H9 (cell line): ENCODE data around the gene PLCH1. TPM values are rescaled to one million over a fixed set of nuclear protein-coding genes. Genes with fewer than 3 reads are reported as not detected.

Experiments used
- DNase-seq: peaks from one replicate; pipeline ENCODE4 v3.0.0-alpha.2; 2017
- H2AFZ ChIP-seq: one replicate; pipeline ENCODE4 v1.6.1; 2013; ENCODE audit warnings: mild to moderate bottlenecking, low read length, control low read depth, moderate library complexity
- H2AK5ac ChIP-seq: 2 replicates; pipeline ENCODE4 v1.6.1; 2013; ENCODE audit warnings: low read length, control low read depth, mixed read lengths; ENCODE audit not compliant: insufficient read length
- H2BK120ac ChIP-seq: one replicate; pipeline ENCODE4 v1.6.1; 2013; ENCODE audit warnings: low read depth, mild to moderate bottlenecking, low read length, control low read depth, inconsistent platforms; ENCODE audit not compliant: poor library complexity, severe bottlenecking
- H2BK12ac ChIP-seq: 2 replicates; pipeline ENCODE4 v1.6.1; 2013; ENCODE audit warnings: low read length, control low read depth, mixed read lengths, low read depth; ENCODE audit not compliant: insufficient read length
- H2BK15ac ChIP-seq: 2 replicates; pipeline ENCODE4 v1.6.1; 2013; ENCODE audit warnings: low read depth, low read length, control low read depth
- H2BK20ac ChIP-seq: one replicate; pipeline ENCODE4 v1.6.1; 2013; ENCODE audit warnings: low read depth, mild to moderate bottlenecking, low read length, control low read depth, inconsistent platforms; ENCODE audit not compliant: poor library complexity, severe bottlenecking
- H2BK5ac ChIP-seq: 2 replicates; pipeline ENCODE4 v1.6.1; 2013; ENCODE audit warnings: low read length, control low read depth, mixed read lengths; ENCODE audit not compliant: insufficient read length
- H3K14ac ChIP-seq: 2 replicates; pipeline ENCODE4 v1.6.1; 2013; ENCODE audit warnings: low read length, control low read depth; ENCODE audit not compliant: insufficient read depth
- H3K18ac ChIP-seq: 2 replicates; pipeline ENCODE4 v1.6.1; 2013; ENCODE audit warnings: low read depth, mild to moderate bottlenecking, mixed read lengths, low read length, control low read depth; ENCODE audit not compliant: insufficient read length
- H3K23ac ChIP-seq: 2 replicates; pipeline ENCODE4 v1.6.1; 2013; ENCODE audit warnings: low read length, control low read depth, mixed read lengths, low read depth; ENCODE audit not compliant: insufficient read length
- H3K23me2 ChIP-seq: 2 replicates; pipeline ENCODE4 v1.6.1; 2013; ENCODE audit warnings: low read depth, mild to moderate bottlenecking, mixed read lengths, low read length, control low read depth; ENCODE audit not compliant: insufficient read length, poor library complexity, severe bottlenecking
- H3K27ac ChIP-seq: 2 replicates; pipeline ENCODE4 v1.5.1; 2013; ENCODE audit warnings: low read length, control low read depth, mixed read lengths, low read depth; ENCODE audit not compliant: insufficient read length
- H3K27me3 ChIP-seq: 2 replicates; pipeline ENCODE4 v1.6.1; 2013; ENCODE audit warnings: low read length, control low read depth, inconsistent platforms; ENCODE audit not compliant: insufficient read depth
- H3K4ac ChIP-seq: 2 replicates; pipeline ENCODE4 v1.6.1; 2013; ENCODE audit warnings: low read depth, mild to moderate bottlenecking, control low read depth, inconsistent platforms, low read length, moderate library complexity
- H3K4me1 ChIP-seq: 2 replicates; pipeline ENCODE4 v1.6.1; 2013; ENCODE audit warnings: low read length, control low read depth, inconsistent platforms; ENCODE audit not compliant: insufficient read depth
- H3K4me2 ChIP-seq: 2 replicates; pipeline ENCODE4 v1.6.1; 2013; ENCODE audit warnings: low read length, control low read depth, mixed read lengths; ENCODE audit not compliant: insufficient read length, insufficient read depth
- H3K56ac ChIP-seq: 2 replicates; pipeline ENCODE4 v1.6.1; 2013; ENCODE audit warnings: low read depth, mild to moderate bottlenecking, mixed read lengths, low read length, control low read depth; ENCODE audit not compliant: insufficient read length
- H3K79me1 ChIP-seq: 2 replicates; pipeline ENCODE4 v1.6.1; 2013; ENCODE audit warnings: low read depth, mild to moderate bottlenecking, moderate library complexity, low read length, control low read depth, inconsistent platforms; ENCODE audit not compliant: insufficient read depth, poor library complexity, severe bottlenecking
- H3K79me2 ChIP-seq: 2 replicates; pipeline ENCODE4 v1.6.1; 2013; ENCODE audit warnings: low read length, control low read depth, inconsistent platforms; ENCODE audit not compliant: insufficient read depth
- H3K9ac ChIP-seq: 2 replicates; pipeline ENCODE4 v1.6.1; 2013; ENCODE audit warnings: low read length, control low read depth, mixed read lengths; ENCODE audit not compliant: insufficient read length; ENCODE audit errors: extremely low read depth
- H3K9me3 ChIP-seq: one replicate; pipeline ENCODE4 v1.6.1; 2013; ENCODE audit warnings: low read depth, low read length, inconsistent platforms; ENCODE audit not compliant: control insufficient read depth
- H3T11ph ChIP-seq: one replicate; pipeline ENCODE4 v1.6.1; 2013; ENCODE audit warnings: mild to moderate bottlenecking, low read length, control low read depth, inconsistent platforms
- H4K20me1 ChIP-seq: one replicate; pipeline ENCODE4 v1.6.1; 2013; ENCODE audit not compliant: control insufficient read depth, insufficient read length, insufficient read depth
- H4K5ac ChIP-seq: 2 replicates; pipeline ENCODE4 v1.6.1; 2013; ENCODE audit warnings: low read depth, mild to moderate bottlenecking, mixed read lengths, low read length, control low read depth; ENCODE audit not compliant: insufficient read length
- H4K8ac ChIP-seq: replicated peaks from 2 replicates; pipeline ENCODE4 v1.6.1; 2013; ENCODE audit warnings: low read length, control low read depth, mixed read lengths, low read depth; ENCODE audit not compliant: insufficient read length
- H4K91ac ChIP-seq: 2 replicates; pipeline ENCODE4 v1.6.1; 2013; ENCODE audit warnings: low read depth, mild to moderate bottlenecking, moderate library complexity, mixed read lengths, low read length, control low read depth; ENCODE audit not compliant: insufficient read length
- H3K27ac Mint-ChIP-seq, 3 experiments: 2 replicates in 2 of 3; 3 replicates in 1 of 3; pipeline ENCODE4 v1.8.0; 2020 to 2021; ENCODE audit warnings: mixed read lengths in 3 of 3, mild to moderate bottlenecking in 1 of 3, moderate library complexity in 1 of 3
- H3K27me3 Mint-ChIP-seq: 2 replicates; pipeline ENCODE4 v1.8.0; 2021; ENCODE audit warnings: low read depth, mild to moderate bottlenecking, moderate library complexity, mixed read lengths
- H3K36me3 Mint-ChIP-seq, 3 experiments: 2 replicates in 2 of 3; 3 replicates in 1 of 3; pipeline ENCODE4 v1.8.0; 2020 to 2021; ENCODE audit warnings: low read depth in 3 of 3, mixed read lengths in 3 of 3; ENCODE audit not compliant: insufficient read depth in 1 of 3
- H3K4me1 Mint-ChIP-seq, 2 experiments: 2 replicates each; pipeline ENCODE4 v1.8.0; 2020; ENCODE audit warnings: mixed read lengths in 2 of 2
- H3K4me3 Mint-ChIP-seq, 2 experiments: 2 replicates in 1 of 2; 3 replicates in 1 of 2; pipeline ENCODE4 v1.8.0; 2020 to 2021; ENCODE audit warnings: mild to moderate bottlenecking in 2 of 2, mixed read lengths in 2 of 2, moderate library complexity in 1 of 2
- H3K9me3 Mint-ChIP-seq, 2 experiments: 2 replicates in 1 of 2; 3 replicates in 1 of 2; pipeline ENCODE4 v1.8.0; 2020; ENCODE audit warnings: mild to moderate bottlenecking in 2 of 2, mixed read lengths in 2 of 2, moderate library complexity in 1 of 2
- CTCF ChIP-seq: fragments of 200-600 bp; sonication (generic); conservative IDR thresholded peaks from 3 replicates; pipeline ENCODE4 v1.8.0; 2021; ENCODE audit warnings: antibody characterized with exemption, mild to moderate bottlenecking
- WGBS: extraction: QIAGEN DNeasy Blood & Tissue Kit; methylation state at CpG from one replicate; pipeline ENCODE4 v1.1.7; 2013; ENCODE audit warnings: missing lambda C conversion rate, low lambda C conversion rate, mixed read lengths; ENCODE audit not compliant: insufficient read length; ENCODE audit errors: extremely low coverage; 5-methylcytosine and 5-hydroxymethylcytosine counted together
- total RNA-seq: library from RNA; stranded (reverse); gene quantifications from 2 replicates; pipeline ENCODE4 v1.2.1, GENCODE V29; 2021

The PLCH1 gene
- total RNA-seq, 1 experiment from 2014 or later: 19.0 TPM

GRCh38 chr3:155391104-155391503 lies 353.8 kb downstream of the PLCH1 start:
- no peak overlapping the region for H3K23ac ChIP-seq
- H2BK12ac ChIP-seq: no peak overlapping the region
- no peak overlapping the region for H3T11ph ChIP-seq
- no peak overlapping the region for H2BK20ac ChIP-seq
- H3K79me1 ChIP-seq: no peaks in the 10 kb centered on the region
- Mint-ChIP-seq H3K9me3 (peaks cover 8 to 13% of the 10 kb centered on the region in 2 experiments; a peak in 4 of 5 replicates), H3K4me1 (no peaks in the 10 kb centered on the region; a peak in 1 of 4 replicates), H3K27me3 (no peaks in the 10 kb centered on the region), H3K27ac (no peak overlapping the region), H3K4me3 (no peak overlapping the region), H3K36me3 (peaks cover 8 to 11% (median 10%) of the 10 kb centered on the region in 3 experiments; a peak in 5 of 7 replicates)
- H3K9me3 ChIP-seq: no peaks in the 10 kb centered on the region
- no peak overlapping the region for H3K4me2 ChIP-seq
- H2AFZ ChIP-seq: no peak overlapping the region
- H4K91ac ChIP-seq: no peak overlapping the region
- no peak overlapping the region for H4K8ac ChIP-seq
- no peaks in the 10 kb centered on the region for H3K23me2 ChIP-seq
- no peak overlapping the region for H3K14ac ChIP-seq
- no peak for DNase-seq
- no peak overlapping the region for H2AK5ac ChIP-seq
- no peak overlapping the region for H3K18ac ChIP-seq
- H3K79me2 ChIP-seq: no peaks in the 10 kb centered on the region
- H2BK5ac ChIP-seq: no peak overlapping the region
- no peak overlapping the region for H4K5ac ChIP-seq
- H3K4ac ChIP-seq: no peak overlapping the region
- H3K9ac ChIP-seq: no peak overlapping the region
- no peaks in the 10 kb centered on the region for H3K27me3 ChIP-seq
- no peak overlapping the region for H2BK120ac ChIP-seq
- no peak overlapping the region for H2BK15ac ChIP-seq
- H3K27ac ChIP-seq: no peak overlapping the region
- no peak overlapping the region for H3K56ac ChIP-seq
- H4K20me1 ChIP-seq: no peaks in the 10 kb centered on the region
- TF ChIP-seq CTCF: no peak
- WGBS: no CpG with 5 or more reads among the region's 2 CpGs
- no peaks in the 10 kb centered on the region for H3K4me1 ChIP-seq
